C4-2B (cell line): ENCODE measurements around the gene CDKN1B.

ENCODE experiments used
- H3K27ac ChIP-seq: fragments of 450-650 bp; 2 replicates; pipeline ENCODE4 v1.5.1; 2017
- ZFX ChIP-seq: fragments of 450-650 bp; IDR thresholded peaks from 2 replicates; pipeline ENCODE4 v1.6.1; 2017
- TF ChIP-seq, protein P1 (sequence below): fragments of 450-650 bp; conservative IDR thresholded peaks from 2 replicates; pipeline ENCODE4 v1.5.1; 2017; ENCODE audit warnings: mild to moderate bottlenecking

CDKN1B gene

DNA sequence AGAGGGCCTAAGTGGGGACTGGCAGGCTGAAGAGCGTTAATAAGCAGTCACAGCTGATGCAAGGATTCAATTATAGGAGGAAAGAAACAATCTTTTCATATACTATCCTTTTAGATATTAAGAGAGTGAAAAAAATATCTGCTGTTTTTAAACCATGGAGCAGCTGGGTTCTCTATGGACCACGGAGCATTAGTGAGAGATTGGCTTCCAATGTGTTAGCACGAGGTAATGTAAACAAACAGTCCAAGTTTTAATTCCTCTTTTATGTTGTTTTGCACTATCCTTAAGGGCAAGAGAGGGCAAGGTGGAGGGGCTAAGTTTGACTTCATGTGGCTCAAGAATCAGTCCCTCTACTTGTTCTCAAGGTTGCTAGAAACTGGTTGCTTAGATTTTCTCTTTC is 30.9 kb downstream of the CDKN1B start:
- TF ChIP-seq, protein P1, sequence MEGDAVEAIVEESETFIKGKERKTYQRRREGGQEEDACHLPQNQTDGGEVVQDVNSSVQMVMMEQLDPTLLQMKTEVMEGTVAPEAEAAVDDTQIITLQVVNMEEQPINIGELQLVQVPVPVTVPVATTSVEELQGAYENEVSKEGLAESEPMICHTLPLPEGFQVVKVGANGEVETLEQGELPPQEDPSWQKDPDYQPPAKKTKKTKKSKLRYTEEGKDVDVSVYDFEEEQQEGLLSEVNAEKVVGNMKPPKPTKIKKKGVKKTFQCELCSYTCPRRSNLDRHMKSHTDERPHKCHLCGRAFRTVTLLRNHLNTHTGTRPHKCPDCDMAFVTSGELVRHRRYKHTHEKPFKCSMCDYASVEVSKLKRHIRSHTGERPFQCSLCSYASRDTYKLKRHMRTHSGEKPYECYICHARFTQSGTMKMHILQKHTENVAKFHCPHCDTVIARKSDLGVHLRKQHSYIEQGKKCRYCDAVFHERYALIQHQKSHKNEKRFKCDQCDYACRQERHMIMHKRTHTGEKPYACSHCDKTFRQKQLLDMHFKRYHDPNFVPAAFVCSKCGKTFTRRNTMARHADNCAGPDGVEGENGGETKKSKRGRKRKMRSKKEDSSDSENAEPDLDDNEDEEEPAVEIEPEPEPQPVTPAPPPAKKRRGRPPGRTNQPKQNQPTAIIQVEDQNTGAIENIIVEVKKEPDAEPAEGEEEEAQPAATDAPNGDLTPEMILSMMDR, result no peak
- no peak for TF ChIP-seq ZFX
- H3K27ac ChIP-seq, result no peak overlapping the region

DNA sequence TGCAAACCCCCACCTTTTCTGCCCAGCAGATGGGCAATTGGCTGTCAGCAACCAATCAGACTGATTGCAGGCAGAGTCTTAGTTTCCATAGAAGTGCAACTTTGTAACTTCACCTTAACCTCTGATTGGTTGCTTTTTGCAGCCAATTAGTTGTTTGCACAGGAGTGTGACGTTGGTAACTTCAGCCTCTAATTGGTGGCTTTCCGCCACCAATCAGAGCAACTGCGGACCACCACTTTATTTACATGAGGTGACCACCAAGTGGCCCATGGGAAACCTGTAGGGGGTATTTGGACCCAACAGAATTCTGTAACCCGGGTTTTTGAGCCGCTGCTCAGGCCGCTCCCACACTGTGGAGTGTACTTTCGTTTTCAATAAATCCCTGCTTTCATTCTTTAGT is 32.3 kb downstream of the CDKN1B start:
- TF ChIP-seq, protein P1, result no peak
- no peak for TF ChIP-seq ZFX
- no peak overlapping the region for H3K27ac ChIP-seq

DNA sequence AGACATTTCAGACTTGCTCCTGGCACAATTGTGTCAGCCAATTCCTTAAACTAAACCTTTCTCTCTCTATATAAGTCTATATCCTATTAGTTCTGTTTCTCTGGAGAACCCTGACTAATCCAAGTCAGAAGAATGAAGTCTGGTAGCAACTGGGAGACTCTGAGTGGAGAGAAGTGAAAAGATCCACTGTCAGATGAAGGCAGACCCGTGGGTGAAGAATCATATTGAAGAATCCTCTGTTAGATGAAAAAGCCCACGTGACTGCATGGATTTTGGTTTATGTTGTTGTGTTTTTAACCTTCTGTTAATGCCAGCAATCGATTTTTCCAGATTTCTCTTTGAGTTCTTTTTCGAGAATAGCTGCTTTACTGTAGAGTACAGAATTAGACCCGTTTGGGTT is 38.8 kb downstream of the CDKN1B start:
- no peak overlapping the region for H3K27ac ChIP-seq
- no peak for TF ChIP-seq ZFX
- TF ChIP-seq, protein P1, result no peak

DNA sequence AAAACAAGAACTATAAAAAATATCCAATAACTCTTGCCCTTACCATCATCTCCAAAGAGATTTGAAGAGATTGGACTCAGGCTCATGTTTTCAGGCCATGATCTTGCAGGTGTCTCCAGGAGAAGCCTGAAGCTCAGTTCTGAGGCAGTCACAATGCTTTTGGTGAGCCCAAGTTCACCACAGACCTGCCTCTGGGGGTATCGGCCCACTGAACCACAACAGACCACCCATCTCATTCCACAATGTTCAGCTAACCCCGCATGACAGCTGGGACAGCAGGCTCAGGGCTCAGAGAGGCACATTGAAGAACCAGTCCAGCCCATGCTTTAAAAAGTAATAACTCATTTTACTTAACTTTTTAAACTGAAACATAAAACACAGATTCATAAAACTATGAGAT is 40.0 kb downstream of the CDKN1B start:
- no peak for TF ChIP-seq ZFX
- TF ChIP-seq, protein P1, result no peak
- no peak overlapping the region for H3K27ac ChIP-seq

DNA sequence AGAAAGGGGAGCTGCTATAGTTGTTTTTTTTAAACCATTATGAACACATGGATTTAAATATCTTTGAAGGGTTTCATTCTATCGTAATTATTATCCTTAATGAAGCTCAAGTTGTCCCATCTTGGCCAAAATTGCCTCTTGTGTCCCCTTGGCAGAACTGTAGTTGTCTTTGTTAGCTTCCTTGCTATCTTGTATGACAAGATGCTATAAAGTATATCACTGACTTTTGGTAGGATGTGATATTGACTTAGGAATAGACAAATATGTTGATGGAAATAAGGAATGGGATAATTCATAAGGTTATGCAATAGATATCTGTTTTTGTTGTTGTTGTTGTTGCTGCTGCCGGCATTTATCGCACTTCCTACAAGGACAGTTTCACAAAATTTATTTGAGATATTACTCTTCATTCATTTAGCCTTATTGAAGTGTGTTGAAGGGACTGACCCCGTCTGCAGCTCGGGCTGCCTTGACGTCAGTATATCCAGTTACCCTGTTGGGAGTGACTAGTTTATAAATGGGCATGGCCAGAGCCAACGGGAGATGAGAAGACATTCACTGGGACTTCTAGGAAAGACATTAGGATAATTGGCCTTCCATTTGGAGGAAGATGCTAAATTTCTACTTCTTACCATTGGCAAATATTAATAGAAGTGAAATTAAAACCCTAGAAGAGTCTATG is 42.2 kb downstream of the CDKN1B start:
- no peak overlapping the region for H3K27ac ChIP-seq
- no peak for TF ChIP-seq ZFX
- TF ChIP-seq, protein P1, result no peak

DNA sequence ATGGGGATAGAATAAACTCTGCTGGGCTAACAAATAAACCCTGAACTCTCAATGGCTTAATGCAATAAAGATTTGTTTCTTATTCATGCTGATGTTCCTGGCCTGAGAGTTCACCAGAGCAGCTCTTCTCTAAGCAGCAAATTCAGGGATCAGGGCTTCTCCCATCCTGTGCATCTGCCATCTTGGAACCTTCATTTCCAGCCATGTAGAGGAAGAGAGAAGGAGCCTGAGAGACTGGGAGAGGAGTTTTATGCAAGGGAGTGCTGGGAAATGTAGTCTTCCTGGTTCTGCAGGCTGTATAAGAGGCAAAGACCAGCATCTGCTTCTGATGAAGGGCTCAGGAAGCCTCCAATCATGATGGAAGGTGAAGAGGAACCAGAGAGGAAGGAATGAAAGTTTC is 47.7 kb downstream of the CDKN1B start:
- TF ChIP-seq, protein P1, result no peak
- no peak for TF ChIP-seq ZFX
- no peak overlapping the region for H3K27ac ChIP-seq

DNA sequence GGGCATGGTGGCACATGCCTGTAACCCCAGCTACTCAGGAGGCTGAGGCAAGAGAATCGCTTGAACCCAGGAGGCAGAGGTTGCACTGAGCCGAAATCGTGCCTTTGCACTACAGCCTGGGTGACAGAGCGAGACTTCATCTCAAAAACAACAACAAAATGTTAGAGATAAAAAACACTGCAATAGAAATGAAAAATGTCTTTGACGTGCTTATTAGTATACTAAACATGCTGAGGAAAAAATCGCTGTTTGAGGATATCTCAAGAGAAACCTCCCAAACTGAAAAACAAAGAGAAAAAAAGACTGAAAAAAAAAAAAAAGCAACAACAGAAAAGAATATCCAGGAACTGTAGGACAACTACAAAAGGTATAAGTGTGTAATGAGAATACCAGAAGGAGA is 53.1 kb downstream of the CDKN1B start:
- TF ChIP-seq, protein P1, result no peak
- TF ChIP-seq ZFX, result no peak
- H3K27ac ChIP-seq, result no peak overlapping the region
